Transverse colon (tissue), 4 donors: ENCODE data around the gene ZBTB46. TPM values are rescaled to one million over a fixed set of nuclear protein-coding genes. Genes with fewer than 3 reads are reported as not detected.
"Not testable (repeated sequence)": the region's sequence is repeated elsewhere in the genome, so short reads cannot be mapped to it uniquely, and the experiment has no call there.

Experiments
- DNase-seq: peaks from one replicate; pipeline ENCODE4 v3.0.0-alpha.2; 2019
- H3K27ac ChIP-seq, 4 donors: fragments of 200-600 bp; sonication (generic); 2 replicates each; pipeline ENCODE4 v1.5.1; 2016 to 2018; ENCODE audit warnings: inconsistent platforms in 4 of 4
- H3K27me3 ChIP-seq: fragments of 200-600 bp; sonication (generic); 2 replicates; pipeline ENCODE4 v1.5.1; 2017; ENCODE audit warnings: inconsistent platforms
- H3K36me3 ChIP-seq, 4 donors: fragments of 200-600 bp; sonication (generic); 2 replicates each; pipeline ENCODE4 v1.5.1; 2017 to 2019; ENCODE audit warnings: inconsistent platforms in 4 of 4
- H3K4me1 ChIP-seq, 4 donors: fragments of 200-600 bp; sonication (generic); 2 replicates each; pipeline ENCODE4 v1.5.1; 2017 to 2020; ENCODE audit warnings: inconsistent platforms in 4 of 4
- H3K4me3 ChIP-seq, 4 donors: fragments of 200-600 bp; sonication (generic); 1 replicate in 1 of 4; 2 replicates in 3 of 4; pipeline versions ENCODE4 v1.5.1 to v1.6.1; 2017 to 2019; ENCODE audit warnings: inconsistent platforms in 4 of 4
- H3K9me3 ChIP-seq, 2 donors: fragments of 200-600 bp; sonication (generic); 2 replicates each; pipeline ENCODE4 v1.5.1; 2017 to 2019; ENCODE audit warnings: inconsistent platforms in 2 of 2
- CTCF ChIP-seq, 5 experiments: fragments of 200-600 bp in 3 of 5; fragments of 450-650 bp in 2 of 5; sonication (generic) in 3 of 5; IDR thresholded peaks; 1 replicate in 2 of 5; 2 replicates in 3 of 5; pipeline ENCODE4 v1.5.1; 2016 to 2017; ENCODE audit warnings: antibody characterized with exemption in 5 of 5, inconsistent platforms in 3 of 5, mild to moderate bottlenecking in 2 of 5, moderate library complexity in 1 of 5
- EP300 ChIP-seq: sonication (generic); formaldehyde crosslinking; IDR thresholded peaks from one replicate; pipeline ENCODE4 v1.6.1; 2017; ENCODE audit warnings: antibody characterized with exemption, low read depth
- POLR2A ChIP-seq: fragments of 450-650 bp; IDR thresholded peaks from one replicate; pipeline ENCODE4 v1.6.1; 2016; ENCODE audit warnings: antibody characterized with exemption, mild to moderate bottlenecking, moderate library complexity
- POLR2AphosphoS5 ChIP-seq, 3 donors: sonication (generic); formaldehyde crosslinking; IDR thresholded peaks; one replicate each; pipeline ENCODE4 v1.6.1; 2016; ENCODE audit warnings: antibody characterized with exemption in 3 of 3
- WGBS, 2 donors: methylation state at CpG; one replicate each; pipeline ENCODE4 v1.1.5; 2018; ENCODE audit warnings: low coverage in 1 of 2; 5-methylcytosine and 5-hydroxymethylcytosine counted together
- in situ Hi-C, 4 donors: fragments of 200-750 bp; cut with MboI; loops; one replicate each; pipeline versions ENCODE4 v1.15.0 to v1.15.1; 2017; ENCODE audit warnings: low sequenced_read_pairs in 3 of 4, low pct_ligation_motif_present in 1 of 4, low pct_unique_long_range_greater_than_20kb in 1 of 4
- intact Hi-C: fragments of 100-400 bp; cut with DNase I; formaldehyde crosslinking; loops from one replicate; pipeline ENCODE4 v1.15.1; 2023; ENCODE audit warnings: low total_unique reads
- total RNA-seq, 4 donors: library from RNA; depleted of rRNA; stranded (reverse); fragments of >200 nt; gene quantifications; one replicate each; pipeline ENCODE4 v1.1.0, GENCODE V29; 2016

The ZBTB46 gene
- total RNA-seq, 4 donors from 2014 or later, result 2.3 to 6.0 (median 5.3) TPM

GRCh38 chr20:63855363-63856097, 24.5 kb upstream of the ZBTB46 start:
- intact Hi-C loops (no loop called here), in situ Hi-C loops (no loop called here)
- peak overlapping the region in 1 of 4 donors; percentile 18 for H3K4me3 ChIP-seq
- H3K36me3 ChIP-seq, result no peaks in the 10 kb centered on the region
- peaks cover 64% of the 10 kb centered on the region for H3K27me3 ChIP-seq
- no peak for TF ChIP-seq POLR2AphosphoS5 (IDR thresholded peaks at IDR 0.05)
- no peak for TF ChIP-seq EP300
- TF ChIP-seq CTCF (IDR thresholded peaks at IDR 0.05), result no peak
- TF ChIP-seq POLR2A, result no peak
- peak overlapping the region; percentile 45 to 71 (median 54) for H3K27ac ChIP-seq
- peaks cover 18 to 46% (median 24%) of the 10 kb centered on the region in 4 donors for H3K4me1 ChIP-seq
- H3K9me3 ChIP-seq, result no peaks in the 10 kb centered on the region
- 45% methylated on average over 34 of the region's 36 CpGs; no CpG with 5 or more reads in 1 of the 2 donors for WGBS, 2 donors
- DNase-seq, result no peak

GRCh38 chr20:63854766-63855362, 23.8 kb upstream of the ZBTB46 start:
- H3K27me3 ChIP-seq, result peaks cover 64% of the 10 kb centered on the region
- intact Hi-C loops, result no loop called here

GRCh38 chr20:63854069-63854765, 23.2 kb upstream of the ZBTB46 start:
- WGBS, 2 donors, result 7 to 17% methylated on average over 2 to 12 of the region's 17 CpGs
- Histone ChIP-seq H3K9me3 (no peaks in the 10 kb centered on the region), H3K27ac (peak overlapping the region; percentile 45 to 71 (median 54)), H3K4me3 (no peak overlapping the region), H3K27me3 (peaks cover 64% of the 10 kb centered on the region), H3K4me1 (peaks cover 18 to 43% (median 24%) of the 10 kb centered on the region in 4 donors), H3K36me3 (no peaks in the 10 kb centered on the region)
- intact Hi-C loops, result no loop called here
- TF ChIP-seq EP300, result no peak
- TF ChIP-seq POLR2A, result no peak
- no peak for TF ChIP-seq POLR2AphosphoS5 (IDR thresholded peaks at IDR 0.05)
- TF ChIP-seq CTCF (IDR thresholded peaks at IDR 0.05), result no peak
- in situ Hi-C loops, result no loop called here
- no peak for DNase-seq

More at GRCh38 chr20:63854766-63855362, 23.8 kb upstream of the ZBTB46 start:
- peaks cover 18 to 46% (median 24%) of the 10 kb centered on the region in 4 donors for H3K4me1 ChIP-seq
- 18% methylated on average over 22 of the region's 26 CpGs; no CpG with 5 or more reads in 1 of the 2 donors for WGBS, 2 donors
- peak overlapping the region; percentile 45 to 71 (median 54) for H3K27ac ChIP-seq
- no peaks in the 10 kb centered on the region for H3K9me3 ChIP-seq
- no peaks in the 10 kb centered on the region for H3K36me3 ChIP-seq
- TF ChIP-seq EP300, result no peak
- TF ChIP-seq POLR2A, result no peak
- no peak for TF ChIP-seq CTCF (IDR thresholded peaks at IDR 0.05)
- TF ChIP-seq POLR2AphosphoS5 (IDR thresholded peaks at IDR 0.05), result no peak
- no peak for DNase-seq
- in situ Hi-C loops, result no loop called here
- peak overlapping the region in 1 of 4 donors; percentile 18 for H3K4me3 ChIP-seq

- peaks cover 18 to 38% (median 23%) of the 10 kb centered on the region in 4 donors for H3K4me1 ChIP-seq
- H3K9me3 ChIP-seq, intact Hi-C loops, H3K36me3 ChIP-seq, in situ Hi-C loops, H3K4me3 ChIP-seq, DNase-seq: not testable (repeated sequence)
- peak overlapping the region; percentile 45 to 71 (median 54) for H3K27ac ChIP-seq
- peaks cover 62% of the 10 kb centered on the region for H3K27me3 ChIP-seq
- 40 to 64% methylated on average over 1 to 4 of the region's 4 CpGs for WGBS, 2 donors
Measured at GRCh38 chr20:63853733-63854068, 22.6 kb upstream of the ZBTB46 start.

- H3K4me3 ChIP-seq, intact Hi-C loops, H3K36me3 ChIP-seq, DNase-seq, H3K27ac ChIP-seq, in situ Hi-C loops, H3K9me3 ChIP-seq: not testable (repeated sequence)
- Histone ChIP-seq H3K27me3 (peaks cover 57% of the 10 kb centered on the region), H3K4me1 (peaks cover 15 to 37% (median 19%) of the 10 kb centered on the region in 4 donors)
- 82 to 84% methylated on average over 5 to 14 of the region's 14 CpGs for WGBS, 2 donors
Measured at GRCh38 chr20:63851548-63851943, 20.5 kb upstream of the ZBTB46 start.
